ENCODE data around the gene MLH1.

GRCh38 chr3:37099469-37099868 is 106.2 kb downstream of the MLH1 start:
- no peak for TF ChIP-seq CTCF (conservative IDR thresholded peaks at IDR 0.05; ENCODE audit: low read length)
- TF ChIP-seq EZH2phosphoT487 (IDR thresholded peaks at IDR 0.05; ENCODE audit: borderline replicate concordance, low read depth, low read length), result no peak
